Activated CD8-positive, alpha-beta memory T cell treated with anti-CD3 and anti-CD28 coated beads, Interleukin-2, amount 50 U/mL, for 24 hours (primary cell): ENCODE data around the gene RASAL1.

Experiments used
- DNase-seq: peaks from one replicate; pipeline ENCODE4 v3.0.0-alpha.2; 2020; ENCODE audit errors: extremely low read depth

Gene RASAL1

DNA sequence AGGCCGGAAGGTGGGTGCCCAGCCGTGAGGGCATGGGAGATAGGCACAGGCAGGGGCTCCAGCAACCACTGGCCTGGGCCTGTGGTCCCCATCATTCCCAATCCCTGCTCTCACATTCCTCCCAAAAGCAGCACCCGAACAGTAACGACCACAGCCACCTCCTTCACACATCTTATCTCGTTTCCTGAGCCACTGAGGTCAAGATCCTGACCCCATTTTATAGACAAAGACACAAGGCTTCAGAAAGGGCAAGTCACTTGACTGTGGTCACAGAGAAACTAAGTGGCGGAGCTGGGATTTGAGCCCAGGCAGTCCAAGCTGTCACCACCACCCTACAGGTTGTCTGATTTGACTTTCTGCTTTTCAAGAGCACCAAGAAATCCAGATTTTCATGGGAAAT, 40.2 kb downstream of the RASAL1 start:
- no peak for DNase-seq

- no peak for DNase-seq
Measured at GRCh38 chr12:113094738-113095137, 40.8 kb downstream of the RASAL1 start.

DNA sequence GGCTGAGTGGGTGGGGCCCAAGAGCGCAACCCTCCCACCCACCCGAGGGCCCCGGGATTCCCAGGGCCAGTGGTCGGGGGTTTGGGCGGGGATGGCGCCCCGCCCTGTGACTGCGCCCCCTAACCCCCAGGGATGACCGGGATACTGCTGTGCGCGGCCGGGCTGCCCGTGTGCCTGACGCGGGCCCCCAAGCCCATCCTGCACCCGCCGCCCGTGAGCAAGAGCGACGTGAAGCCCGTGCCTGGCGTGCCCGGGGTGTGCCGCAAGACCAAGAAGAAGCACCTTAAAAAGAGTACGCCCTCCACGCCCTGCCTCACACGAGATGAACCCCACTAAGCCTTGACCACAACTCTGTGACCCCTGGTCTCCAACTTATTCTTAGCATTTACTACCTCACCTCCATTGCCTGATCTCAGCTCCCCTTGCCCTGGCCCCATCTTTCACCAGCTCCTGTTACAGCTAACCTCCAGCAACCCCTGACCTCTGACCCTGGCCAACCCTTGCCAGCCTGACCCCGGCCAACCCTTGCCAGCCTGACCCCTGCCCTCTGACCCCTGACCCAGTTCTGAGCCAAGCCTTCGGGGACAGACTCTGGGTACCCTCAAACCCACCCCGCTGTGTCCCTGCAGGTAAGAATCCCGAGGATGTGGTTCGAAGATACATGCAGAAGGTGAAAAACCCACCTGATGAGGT, 42.0 kb downstream of the RASAL1 start:
- no peak for DNase-seq

DNA sequence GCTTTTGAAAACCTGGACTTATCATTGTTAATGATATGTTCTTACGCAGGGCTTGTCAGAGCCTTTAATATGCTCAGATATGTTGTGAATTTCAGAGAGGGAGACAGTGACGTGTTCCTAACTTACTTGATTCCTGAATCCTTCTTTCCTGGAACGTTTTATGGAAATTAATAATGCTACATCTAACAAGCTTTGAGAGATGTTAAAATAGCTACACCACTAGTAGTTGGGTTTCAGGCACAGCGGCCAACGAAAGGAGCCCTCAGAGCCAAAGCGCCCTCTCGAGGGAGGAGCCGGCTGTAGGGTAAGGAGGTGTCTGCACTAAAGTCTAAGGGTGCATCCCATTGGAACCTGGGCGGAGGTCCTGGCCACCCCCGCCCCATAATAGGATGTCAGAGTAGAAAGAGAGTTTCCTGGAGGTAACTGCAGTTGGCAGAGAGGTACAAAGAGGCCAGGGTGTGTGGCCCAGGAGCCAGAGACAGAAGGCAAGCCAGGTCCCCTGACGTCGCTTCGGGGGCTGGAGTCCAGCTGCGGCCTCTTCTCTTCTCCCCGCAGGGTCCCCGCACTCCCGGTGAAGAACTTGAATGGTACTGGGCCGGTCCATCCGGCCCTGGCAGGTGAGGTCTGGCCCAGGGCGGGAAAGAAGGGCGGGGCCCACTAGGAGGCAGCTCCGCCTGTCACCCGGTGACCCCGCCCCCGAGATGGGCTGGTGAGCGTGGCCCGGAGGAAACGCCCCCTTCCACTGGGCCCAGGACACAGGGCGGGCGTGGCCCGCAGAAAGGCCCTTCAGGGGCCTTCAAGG, 42.8 kb downstream of the RASAL1 start:
- DNase-seq, result no peak

- no peak for DNase-seq
Measured at GRCh38 chr12:113091506-113091905, 44.1 kb downstream of the RASAL1 start.

DNA sequence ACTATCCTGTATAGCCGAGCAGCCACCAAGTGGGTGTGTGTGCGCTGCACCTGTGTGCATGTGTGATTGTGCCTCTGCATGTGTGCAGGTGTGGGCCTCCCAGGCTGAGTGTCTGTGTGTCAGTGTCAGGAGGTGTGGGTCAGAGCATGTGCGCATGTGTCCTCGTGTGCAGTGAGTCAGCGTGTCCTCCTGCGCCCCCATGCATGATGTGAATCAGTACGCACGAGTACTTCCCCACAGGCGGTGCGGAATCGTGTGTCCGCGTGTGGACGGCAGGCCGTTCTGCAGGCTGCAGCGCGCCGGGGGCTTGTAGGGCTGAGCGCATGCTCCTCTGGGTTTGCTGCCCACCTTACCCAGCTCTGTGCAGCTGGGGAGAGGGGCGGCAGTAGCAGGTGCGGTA, 44.8 kb downstream of the RASAL1 start:
- DNase-seq, result no peak

GRCh38 chr12:113089839-113090238, 45.7 kb downstream of the RASAL1 start:
- DNase-seq, result no peak

DNA sequence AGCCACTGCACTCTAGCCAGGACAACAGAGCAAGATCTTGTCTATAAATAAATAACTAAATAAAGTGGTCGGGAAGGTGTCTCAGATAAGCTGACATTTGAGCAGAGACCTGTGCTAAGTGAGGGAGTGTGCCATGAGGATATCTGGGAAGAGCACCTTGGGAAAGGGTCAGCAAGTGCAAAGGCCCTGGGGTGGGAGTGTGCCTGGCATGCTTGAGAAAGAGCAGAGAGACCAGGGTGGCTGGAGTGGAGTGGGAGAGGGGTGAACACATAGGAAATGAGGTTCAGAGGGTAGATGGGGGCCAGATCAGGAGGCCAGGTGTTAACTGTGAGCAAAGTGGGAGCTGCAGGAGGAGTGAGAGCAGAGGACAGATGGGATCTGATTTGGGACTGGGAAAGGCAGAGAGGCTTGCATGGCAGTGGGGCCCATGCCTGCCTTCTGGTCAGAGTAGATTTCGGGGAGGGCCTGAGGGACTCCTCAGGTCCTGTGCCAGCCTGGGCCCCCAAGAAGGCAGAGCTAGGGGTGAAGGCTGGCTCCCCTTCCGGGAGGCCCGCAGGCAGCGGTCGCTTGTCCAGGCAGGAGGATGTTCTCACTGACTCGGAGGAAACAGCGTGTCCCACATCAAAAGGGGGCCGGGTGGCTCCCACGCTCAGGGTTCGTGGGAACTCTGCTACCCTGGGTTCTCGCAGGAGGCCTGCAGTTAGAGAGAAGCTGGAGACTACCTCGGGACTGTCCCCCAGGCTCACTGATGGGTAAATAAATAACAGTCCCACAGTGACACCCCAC, 46.4 kb downstream of the RASAL1 start:
- peak; percentile 31 for DNase-seq

DNA sequence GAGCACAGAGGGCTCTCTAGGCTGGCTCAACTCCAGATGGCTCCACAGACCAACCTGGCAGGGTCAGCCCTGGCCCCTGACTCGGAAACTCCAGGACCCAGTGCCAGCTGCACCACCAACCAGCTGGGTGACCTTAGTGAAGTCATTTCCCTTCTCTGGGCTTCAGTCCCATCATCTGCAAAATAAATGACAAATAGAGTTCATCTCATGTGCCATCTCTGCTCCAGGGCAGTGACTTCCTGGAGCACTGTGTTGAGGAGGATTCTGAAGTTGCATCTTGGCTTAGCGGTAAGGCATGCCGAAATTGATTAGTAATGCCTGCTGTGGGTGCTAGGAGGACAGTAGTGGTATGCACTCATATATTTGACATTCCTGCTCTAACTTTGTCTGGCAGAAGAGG, 47.5 kb downstream of the RASAL1 start:
- no peak for DNase-seq

GRCh38 chr12:113087193-113087592, 48.4 kb downstream of the RASAL1 start:
- no peak for DNase-seq

DNA sequence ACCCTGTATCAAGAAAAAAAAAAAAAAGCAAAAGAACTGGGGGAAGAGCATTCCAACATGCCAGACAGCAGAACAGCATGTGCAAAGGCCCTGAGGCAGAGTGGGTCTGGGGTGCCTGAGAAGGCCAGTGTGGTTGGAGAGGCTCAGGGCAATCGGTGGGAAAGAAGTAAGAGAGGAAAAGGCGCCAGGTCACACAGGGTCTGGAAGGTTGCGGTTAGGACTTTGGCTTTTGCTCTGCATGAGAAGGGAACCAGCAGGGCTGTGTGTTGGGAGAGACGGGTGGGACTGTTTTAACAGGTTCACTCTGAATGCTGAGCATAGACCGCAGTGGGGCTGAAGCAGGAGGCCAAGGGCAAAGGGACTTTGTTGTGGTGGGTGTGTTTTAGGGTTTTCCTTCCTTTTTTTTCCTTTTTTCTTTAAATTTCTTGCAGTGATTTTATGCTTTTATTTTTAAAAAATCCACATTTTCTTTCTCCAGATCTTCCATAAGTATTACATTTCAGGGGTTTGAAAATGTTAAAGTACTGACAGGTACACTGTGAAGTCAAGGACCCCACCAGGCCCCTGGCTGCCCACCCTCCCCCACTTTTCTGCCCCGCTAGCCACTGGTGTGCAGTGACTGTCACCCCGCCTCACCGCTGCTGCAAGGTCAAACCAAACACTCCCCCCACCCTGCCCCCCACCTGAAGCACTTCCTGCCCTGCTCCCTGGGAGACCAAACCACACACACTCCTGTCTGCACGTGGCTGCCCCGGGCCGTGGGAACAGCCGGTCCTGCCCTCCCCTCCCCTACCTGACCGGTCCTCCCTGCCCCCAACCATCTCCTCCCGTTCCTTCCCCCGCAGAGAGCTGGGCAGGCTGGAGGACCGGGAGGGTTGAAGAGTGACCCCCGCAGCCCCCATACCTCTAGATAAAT, 49.1 kb downstream of the RASAL1 start:
- DNase-seq, result no peak

- no peak for DNase-seq
Measured at GRCh38 chr12:113083863-113084435, 51.6 kb downstream of the RASAL1 start.

- DNase-seq, result no peak
Measured at GRCh38 chr12:113082486-113083148, 52.9 kb downstream of the RASAL1 start.

GRCh38 chr12:113081873-113082272, 53.7 kb downstream of the RASAL1 start:
- DNase-seq, result no peak

GRCh38 chr12:113077859-113078255, 57.7 kb downstream of the RASAL1 start:
- no peak for DNase-seq

DNA sequence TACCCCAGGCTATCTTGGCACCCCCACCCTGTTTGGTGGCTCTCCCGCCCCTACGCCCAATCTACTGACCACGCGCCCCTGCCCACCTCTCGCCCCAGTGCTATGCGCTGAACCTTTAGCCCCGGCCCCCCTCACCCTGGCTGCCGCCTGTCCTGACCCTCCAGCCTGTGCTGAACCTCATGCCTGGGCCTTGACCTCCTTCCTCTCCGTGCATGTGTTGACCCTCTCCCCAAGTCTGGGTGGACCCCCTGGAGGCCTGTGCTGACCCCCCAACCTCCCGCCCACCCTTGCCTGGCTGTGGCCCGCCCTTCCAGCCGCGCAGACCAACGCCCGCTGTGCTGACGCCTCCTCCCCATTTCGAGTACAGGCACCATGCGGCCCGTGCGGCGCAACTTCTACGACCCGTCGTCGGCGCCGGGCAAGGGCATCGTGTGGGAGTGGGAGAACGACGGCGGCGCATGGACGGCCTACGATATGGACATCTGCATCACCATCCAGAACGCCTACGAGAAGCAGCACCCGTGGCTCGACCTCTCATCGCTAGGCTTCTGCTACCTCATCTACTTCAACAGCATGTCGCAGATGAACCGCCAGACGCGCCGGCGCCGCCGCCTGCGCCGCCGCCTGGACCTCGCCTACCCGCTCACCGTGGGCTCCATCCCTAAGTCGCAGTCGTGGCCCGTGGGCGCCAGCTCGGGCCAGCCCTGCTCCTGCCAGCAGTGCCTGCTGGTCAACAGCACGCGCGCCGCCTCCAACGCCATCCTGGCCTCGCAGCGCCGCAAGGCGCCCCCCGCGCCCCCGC, 58.3 kb downstream of the RASAL1 start:
- no peak for DNase-seq

- DNase-seq, result no peak
Measured at GRCh38 chr12:113075137-113075683, 60.4 kb downstream of the RASAL1 start.

DNA sequence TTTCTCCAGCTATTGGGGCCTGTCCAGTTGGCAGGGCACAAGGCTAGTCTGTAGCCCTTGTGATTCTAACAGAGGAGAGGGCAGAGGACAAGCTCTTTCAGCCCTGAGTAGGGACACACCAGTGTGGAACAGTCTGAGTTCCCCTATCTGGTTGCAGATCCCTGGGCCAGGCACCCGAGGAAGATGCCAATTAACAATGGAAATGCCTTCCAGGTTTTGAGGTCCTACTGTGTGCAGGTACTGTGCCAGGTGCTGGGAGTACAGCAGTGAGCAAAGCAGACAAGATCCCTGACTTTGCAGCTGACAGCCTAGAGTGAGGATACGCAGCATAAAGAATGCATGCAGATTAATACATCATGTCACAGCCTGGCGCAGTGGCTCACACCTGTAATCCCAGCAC, 62.0 kb downstream of the RASAL1 start:
- no peak for DNase-seq

GRCh38 chr12:113072136-113072535, 63.4 kb downstream of the RASAL1 start:
- no peak for DNase-seq
